Measurements from ENCODE around the gene DUSP16. TPM values are rescaled to one million over a fixed set of nuclear protein-coding genes. Genes with fewer than 3 reads are reported as not detected.

Gene DUSP16
- total RNA-seq, 1 experiment from 2014 or later = 63.9 TPM

DNA sequence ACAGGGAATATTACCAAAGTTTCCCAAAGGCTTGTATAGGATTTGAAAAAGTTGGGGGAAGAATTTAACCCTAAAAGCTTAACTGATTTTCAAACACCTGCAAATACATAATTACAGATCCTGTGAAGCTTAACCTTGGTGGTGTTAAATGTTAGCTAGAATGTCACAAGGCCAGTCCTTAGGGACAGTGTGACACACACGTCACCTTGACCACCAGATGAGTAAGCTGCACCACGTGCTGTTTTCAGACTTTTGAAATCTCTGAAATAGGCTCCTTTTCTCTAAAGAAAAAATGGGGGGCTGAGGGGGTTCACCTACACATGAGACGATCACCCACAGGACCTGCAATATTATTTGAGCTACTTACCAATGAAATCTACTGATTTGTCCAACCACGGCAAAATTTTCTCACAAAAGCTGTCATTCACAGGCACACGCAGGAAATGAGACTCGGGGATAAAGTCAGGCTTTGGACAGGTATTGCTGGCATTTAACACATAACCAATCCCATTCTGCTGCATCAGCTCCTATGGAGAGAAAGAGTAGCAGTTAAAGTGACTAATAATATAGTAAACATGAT lies 75.9 kb downstream of the DUSP16 start:
- Mint-ChIP-seq H3K36me3 (ENCODE audit: insufficient read depth, unreplicated experiment) (peaks cover 51% of the 10 kb centered on the region), H3K27me3 (ENCODE audit: insufficient read depth, unreplicated experiment) (no peaks in the 10 kb centered on the region), H3K4me1 (ENCODE audit: low read depth, unreplicated experiment) (no peaks in the 10 kb centered on the region), H3K4me3 (ENCODE audit: unreplicated experiment) (no peak overlapping the region), H3K27ac (ENCODE audit: unreplicated experiment) (no peak overlapping the region), H3K9me3 (ENCODE audit: unreplicated experiment) (no peaks in the 10 kb centered on the region)
- POLR2A ChIA-PET = interaction anchor here (0.6 kb wide), 1 partner anchor 12 kb away, joined by 5 read pairs; no protein-coding TSS in a partner anchor
- CTCF ChIA-PET = no interaction called here
- H3K27me3 ChIP-seq (replicated peaks; ENCODE audit: control insufficient read depth, insufficient read depth, low read length) = no peaks in the 10 kb centered on the region
- H3K4me1 ChIP-seq = peaks cover 26% of the 10 kb centered on the region
- intact Hi-C loops (cut with micrococcal nuclease; ENCODE audit: unreplicated experiment) = loop anchor here (5.0 kb wide), 1 partner anchor 216 kb away; no protein-coding TSS in a partner anchor
- H3K4me3 ChIP-seq (ENCODE audit: low read depth, low read length) = no peak overlapping the region
- BruUV-seq (replicated peaks) = no TSS peak
- peaks cover 3% of the 10 kb centered on the region; the same call in 1 of the 2 replicates for H3K36me3 ChIP-seq (ENCODE audit: control insufficient read depth, insufficient read depth, low read length)
- TF ChIP-seq, protein P1, sequence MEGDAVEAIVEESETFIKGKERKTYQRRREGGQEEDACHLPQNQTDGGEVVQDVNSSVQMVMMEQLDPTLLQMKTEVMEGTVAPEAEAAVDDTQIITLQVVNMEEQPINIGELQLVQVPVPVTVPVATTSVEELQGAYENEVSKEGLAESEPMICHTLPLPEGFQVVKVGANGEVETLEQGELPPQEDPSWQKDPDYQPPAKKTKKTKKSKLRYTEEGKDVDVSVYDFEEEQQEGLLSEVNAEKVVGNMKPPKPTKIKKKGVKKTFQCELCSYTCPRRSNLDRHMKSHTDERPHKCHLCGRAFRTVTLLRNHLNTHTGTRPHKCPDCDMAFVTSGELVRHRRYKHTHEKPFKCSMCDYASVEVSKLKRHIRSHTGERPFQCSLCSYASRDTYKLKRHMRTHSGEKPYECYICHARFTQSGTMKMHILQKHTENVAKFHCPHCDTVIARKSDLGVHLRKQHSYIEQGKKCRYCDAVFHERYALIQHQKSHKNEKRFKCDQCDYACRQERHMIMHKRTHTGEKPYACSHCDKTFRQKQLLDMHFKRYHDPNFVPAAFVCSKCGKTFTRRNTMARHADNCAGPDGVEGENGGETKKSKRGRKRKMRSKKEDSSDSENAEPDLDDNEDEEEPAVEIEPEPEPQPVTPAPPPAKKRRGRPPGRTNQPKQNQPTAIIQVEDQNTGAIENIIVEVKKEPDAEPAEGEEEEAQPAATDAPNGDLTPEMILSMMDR (IDR thresholded peaks at IDR 0.05; ENCODE audit: insufficient read depth in 1 of 2, low read depth in 1 of 2, low read length in 1 of 2, severe bottlenecking in 1 of 2, unreplicated experiment in 1 of 2) = no peak
- no peaks in the 10 kb centered on the region for H3K9me3 ChIP-seq
- DNase-seq = no peak

DNA sequence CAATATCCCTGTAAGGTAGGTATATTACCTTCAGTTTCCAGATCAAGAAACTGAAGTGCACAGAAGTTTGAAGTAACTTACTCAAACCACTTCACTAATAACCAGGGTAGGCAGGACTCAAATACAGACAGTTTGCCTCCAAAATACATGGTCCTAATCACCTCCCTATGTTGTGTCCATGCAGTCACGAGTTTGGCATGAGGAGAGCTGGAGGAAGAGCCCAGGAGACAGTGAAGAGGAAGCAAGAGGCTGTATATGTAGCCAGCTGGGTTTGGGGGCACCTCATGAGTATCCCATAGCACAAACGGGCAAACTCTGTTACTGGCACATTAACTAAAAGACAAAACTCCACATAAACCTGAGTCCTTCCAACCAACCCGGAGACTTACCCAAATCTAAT lies 79.2 kb downstream of the DUSP16 start:
- Mint-ChIP-seq H3K4me3 (ENCODE audit: unreplicated experiment) (no peak overlapping the region), H3K36me3 (ENCODE audit: insufficient read depth, unreplicated experiment) (peaks cover 81% of the 10 kb centered on the region), H3K27me3 (ENCODE audit: insufficient read depth, unreplicated experiment) (no peaks in the 10 kb centered on the region), H3K9me3 (ENCODE audit: unreplicated experiment) (no peaks in the 10 kb centered on the region), H3K4me1 (ENCODE audit: low read depth, unreplicated experiment) (no peaks in the 10 kb centered on the region), H3K27ac (ENCODE audit: unreplicated experiment) (no peak overlapping the region)
- no peak overlapping the region for H3K4me3 ChIP-seq (ENCODE audit: low read depth, low read length)
- no peaks in the 10 kb centered on the region; the same call in 1 of the 2 replicates for H3K4me1 ChIP-seq
- TF ChIP-seq, protein P1 (IDR thresholded peaks at IDR 0.05; ENCODE audit: insufficient read depth in 1 of 2, low read depth in 1 of 2, low read length in 1 of 2, severe bottlenecking in 1 of 2, unreplicated experiment in 1 of 2) = no peak
- BruUV-seq (replicated peaks) = no TSS peak
- no peaks in the 10 kb centered on the region for H3K27me3 ChIP-seq (replicated peaks; ENCODE audit: control insufficient read depth, insufficient read depth, low read length)
- CTCF ChIA-PET = no interaction called here
- POLR2A ChIA-PET = no interaction called here
- no peak for DNase-seq
- peaks cover 3% of the 10 kb centered on the region; the same call in 1 of the 2 replicates for H3K36me3 ChIP-seq (ENCODE audit: control insufficient read depth, insufficient read depth, low read length)
- no peaks in the 10 kb centered on the region for H3K9me3 ChIP-seq
- intact Hi-C loops (cut with micrococcal nuclease; ENCODE audit: unreplicated experiment) = no loop called here

GRCh38 chr12:12482959-12483358 lies 79.7 kb downstream of the DUSP16 start:
- no peak overlapping the region for H3K4me3 Mint-ChIP-seq (ENCODE audit: unreplicated experiment)
- H3K27ac Mint-ChIP-seq (ENCODE audit: unreplicated experiment) = no peak overlapping the region
- H3K27me3 Mint-ChIP-seq (ENCODE audit: insufficient read depth, unreplicated experiment) = no peaks in the 10 kb centered on the region
- H3K4me1 Mint-ChIP-seq (ENCODE audit: low read depth, unreplicated experiment) = no peaks in the 10 kb centered on the region
- no peaks in the 10 kb centered on the region for H3K9me3 ChIP-seq
- ChIA-PET CTCF (no interaction called here), POLR2A (no interaction called here)
- H3K36me3 ChIP-seq (ENCODE audit: control insufficient read depth, insufficient read depth, low read length) = peaks cover 3% of the 10 kb centered on the region; the same call in 1 of the 2 replicates
- BruUV-seq (replicated peaks) = no TSS peak
- TF ChIP-seq, protein P1 (IDR thresholded peaks at IDR 0.05; ENCODE audit: insufficient read depth in 1 of 2, low read depth in 1 of 2, low read length in 1 of 2, severe bottlenecking in 1 of 2, unreplicated experiment in 1 of 2) = no peak
- no peak overlapping the region for H3K4me3 ChIP-seq (ENCODE audit: low read depth, low read length)
- H3K9me3 Mint-ChIP-seq (ENCODE audit: unreplicated experiment) = no peaks in the 10 kb centered on the region
- H3K4me1 ChIP-seq = no peaks in the 10 kb centered on the region
- peaks cover 86% of the 10 kb centered on the region for H3K36me3 Mint-ChIP-seq (ENCODE audit: insufficient read depth, unreplicated experiment)
- intact Hi-C loops (cut with micrococcal nuclease; ENCODE audit: unreplicated experiment) = no loop called here
- DNase-seq = no peak
- H3K27me3 ChIP-seq (replicated peaks; ENCODE audit: control insufficient read depth, insufficient read depth, low read length) = no peaks in the 10 kb centered on the region
